B cell (primary cell): ENCODE data around the gene SMIM35.

Experiments
- CTCF ChIP-seq: fragments of 200-600 bp; IDR thresholded peaks from one replicate; pipeline ENCODE4 v1.8.0; 2022; ENCODE audit warnings: antibody characterized with exemption, mild to moderate bottlenecking
- EZH2 ChIP-seq: IDR thresholded peaks from 2 replicates; pipeline ENCODE4 v1.6.1; 2012; ENCODE audit warnings: borderline replicate concordance, low read depth, mild to moderate bottlenecking, moderate library complexity, low read length; ENCODE audit not compliant: insufficient read depth, poor library complexity, severe bottlenecking

- TF ChIP-seq CTCF (no peak), EZH2 (no peak)
Observed at GRCh38 chr11:118061586-118062125, 25.1 kb downstream of the SMIM35 start.
